Aorta (tissue), 5 donors: ENCODE data around the gene APPBP2. TPM values are rescaled to one million over a fixed set of nuclear protein-coding genes. Genes with fewer than 3 reads are reported as not detected.

ENCODE experiments used
- ATAC-seq: fragments of 200-7000 bp; cut with Tn5 transposase; one replicate; pipeline ENCODE4 v1.9.1; 2022; ENCODE audit warnings: moderate library complexity; ENCODE audit not compliant: low FRiP score
- DNase-seq, 2 donors: peaks; one replicate each; pipeline ENCODE4 v3.0.0-alpha.2; 2020
- H3K27ac ChIP-seq, 2 donors: one replicate each; pipeline ENCODE4 v1.5.1; 2013; ENCODE audit warnings: low read length in 2 of 2, mild to moderate bottlenecking in 2 of 2, moderate library complexity in 2 of 2, control low read depth in 1 of 2, inconsistent platforms in 1 of 2, low read depth in 1 of 2
- H3K27me3 ChIP-seq, 2 donors: one replicate each; pipeline ENCODE4 v1.6.1; 2013; ENCODE audit warnings: control low read depth in 1 of 2, low read length in 1 of 2, mild to moderate bottlenecking in 1 of 2, moderate library complexity in 1 of 2; ENCODE audit not compliant: insufficient read depth in 2 of 2, control insufficient read depth in 1 of 2
- H3K36me3 ChIP-seq, 2 donors: one replicate each; pipeline ENCODE4 v1.6.1; 2013; ENCODE audit warnings: control low read depth in 1 of 2, low read length in 1 of 2, mild to moderate bottlenecking in 1 of 2; ENCODE audit not compliant: insufficient read depth in 2 of 2, control insufficient read depth in 1 of 2
- H3K4me1 ChIP-seq, 2 donors: one replicate each; pipeline ENCODE4 v1.6.1; 2013; ENCODE audit warnings: low read length in 2 of 2, control low read depth in 1 of 2, mild to moderate bottlenecking in 1 of 2, moderate library complexity in 1 of 2; ENCODE audit not compliant: insufficient read depth in 2 of 2, control insufficient read depth in 1 of 2
- H3K4me3 ChIP-seq, 2 donors: one replicate each; pipeline ENCODE4 v1.5.1; 2013; ENCODE audit warnings: low read length in 2 of 2, control low read depth in 1 of 2, mild to moderate bottlenecking in 1 of 2
- H3K9me3 ChIP-seq: one replicate; pipeline ENCODE4 v1.6.1; 2013; ENCODE audit warnings: mild to moderate bottlenecking, low read length; ENCODE audit not compliant: control insufficient read depth
- WGBS, 2 donors: extraction: QIAGEN DNeasy Blood & Tissue Kit; methylation state at CpG; one replicate each; pipeline ENCODE4 v1.1.7; 2013; 5-methylcytosine and 5-hydroxymethylcytosine counted together
- intact Hi-C, 2 donors: fragments of 100-400 bp; cut with DNase I; formaldehyde crosslinking; loops; one replicate each; pipeline versions ENCODE4 v1.14.2 to v1.15.0; 2022
- polyA plus RNA-seq, 2 donors: library from polyadenylated mRNA; stranded (reverse); fragments of 200-250 nt; gene quantifications; one replicate each; pipeline ENCODE4 v1.2.3, GENCODE V29; 2013
- total RNA-seq, 2 donors: library from RNA; stranded (reverse); fragmentation: NEBNext Ultra II Directional; extraction: Animal tissue kit (Norgen Biotek cat#: 25700); gene quantifications; one replicate each; pipeline ENCODE4 v1.2.1, GENCODE V29; 2021
- donor health status: healthy with polysubstance abuse.
- donor health status: Bipolar disorder and iron deficiency.
- donor health status: DM: no; HTN: no; CAD: no.
- donor health status: DM: no; HTN: no; CAD: no.
- donor health status: DM: yes; HTN: yes; CAD: no.

The APPBP2 gene
- total and polyA plus RNA-seq, 4 donors, result 4.5 to 49.3 (median 24.6) TPM

DNA sequence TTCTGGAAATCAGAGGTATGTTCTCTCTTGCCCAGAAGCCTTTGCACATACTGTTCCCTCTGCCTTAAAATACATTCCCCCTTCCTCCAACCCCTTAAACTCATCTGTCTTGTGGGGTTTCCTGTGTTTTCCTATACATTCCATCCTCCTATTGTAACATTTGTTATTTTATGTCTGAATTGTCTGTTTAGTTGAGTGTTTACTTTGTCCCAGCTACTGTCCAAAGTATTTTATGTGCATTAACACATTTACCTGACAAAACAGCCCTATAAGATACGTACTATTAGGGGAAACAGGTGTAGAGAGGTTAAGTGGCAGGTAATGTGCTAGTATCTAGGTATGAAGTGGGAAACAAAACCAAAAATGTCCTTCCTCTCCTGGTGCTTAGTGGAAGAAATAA lies 61.7 kb downstream of the APPBP2 start:
- H3K27ac ChIP-seq, result no peak overlapping the region
- no peak overlapping the region for H3K4me3 ChIP-seq
- H3K27me3 ChIP-seq, result no peaks in the 10 kb centered on the region
- no peaks in the 10 kb centered on the region for H3K9me3 ChIP-seq
- intact Hi-C loops, result loop anchor here in 1 of 2 donors (10.0 kb wide), 2 partner anchors 60 to 110 kb away; partner anchors contain the start of gene APPBP2
- H3K4me1 ChIP-seq, result peaks cover 0 to 3% of the 10 kb centered on the region in 2 donors
- peaks cover 0 to 4% of the 10 kb centered on the region in 2 donors for H3K36me3 ChIP-seq
- ATAC-seq, result no peak
- WGBS, 2 donors, result 90 to 96% methylated on average over 1 of the region's 1 CpG
- no peak for DNase-seq

DNA sequence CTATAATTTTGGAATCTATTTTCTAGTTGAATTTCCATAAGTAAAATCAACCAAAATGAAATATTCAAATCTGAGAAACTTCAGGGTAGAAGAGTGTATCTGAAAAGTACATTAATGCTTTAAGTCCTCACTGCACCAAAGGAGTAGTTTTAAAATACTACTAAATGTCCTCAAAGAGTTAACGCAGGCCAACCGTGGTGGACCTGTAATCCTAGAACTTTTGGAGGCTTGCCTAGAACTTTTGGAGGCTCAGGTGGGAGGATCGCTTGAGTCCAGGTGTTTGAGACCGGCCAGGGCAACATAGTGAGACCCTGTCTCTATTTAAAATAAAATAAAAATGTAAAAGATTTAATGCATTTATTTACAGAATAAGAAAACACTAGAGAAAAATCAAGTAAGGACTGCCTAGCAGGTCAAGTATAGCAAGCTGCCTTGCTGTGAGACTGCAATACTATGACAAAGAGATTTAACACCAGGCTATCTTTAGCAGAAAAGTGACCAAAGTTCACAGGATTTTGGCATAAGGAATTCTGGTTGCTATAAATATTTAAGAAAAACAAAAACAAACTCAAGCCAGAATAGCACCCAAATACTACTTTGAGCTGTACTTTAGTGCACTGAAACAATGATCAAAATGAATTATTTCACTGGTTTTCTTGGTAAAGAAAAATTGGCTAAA lies 62.7 kb downstream of the APPBP2 start:
- ATAC-seq, result no peak
- no peak for DNase-seq
- 16 to 20% methylated on average over 4 of the region's 4 CpGs for WGBS, 2 donors
- Histone ChIP-seq H3K9me3 (no peaks in the 10 kb centered on the region), H3K4me1 (peaks cover 0 to 3% of the 10 kb centered on the region in 2 donors), H3K27ac (peak overlapping the region in 1 of 2 donors; percentile 63), H3K4me3 (peak overlapping the region in 1 of 2 donors; percentile 26), H3K27me3 (no peaks in the 10 kb centered on the region), H3K36me3 (peaks cover 0 to 4% of the 10 kb centered on the region in 2 donors)
- intact Hi-C loops, result loop anchor here in 1 of 2 donors (10.0 kb wide), 2 partner anchors 62 to 112 kb away; partner anchors contain the start of gene APPBP2

DNA sequence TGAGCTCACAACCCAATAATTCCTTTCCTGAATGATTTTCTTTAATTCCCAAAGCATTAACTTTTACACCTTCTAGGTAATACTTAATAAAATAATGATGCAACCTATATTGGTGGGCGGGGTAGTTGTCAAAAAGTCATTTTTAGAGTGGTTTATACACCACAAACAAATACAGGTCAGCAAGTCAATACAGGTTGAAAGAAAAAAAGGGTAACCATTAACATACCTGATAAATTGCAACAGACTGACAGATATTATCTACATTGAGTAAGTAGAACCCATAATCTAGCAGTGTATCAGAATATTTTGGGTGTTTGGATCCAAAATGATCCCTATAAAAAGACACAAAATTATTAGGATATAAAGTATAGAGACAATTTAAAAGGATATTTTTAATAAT lies 64.5 kb downstream of the APPBP2 start:
- 97 to 98% methylated on average over 1 of the region's 1 CpG for WGBS, 2 donors
- Histone ChIP-seq H3K4me3 (no peak overlapping the region), H3K36me3 (peaks cover 0 to 4% of the 10 kb centered on the region in 2 donors), H3K9me3 (no peaks in the 10 kb centered on the region), H3K27ac (no peak overlapping the region), H3K4me1 (no peaks in the 10 kb centered on the region), H3K27me3 (no peaks in the 10 kb centered on the region)
- DNase-seq (no peak), ATAC-seq (no peak)
- intact Hi-C loops, result loop anchor here in 1 of 2 donors (10.0 kb wide), 2 partner anchors 63 to 113 kb away; partner anchors contain the start of gene APPBP2

DNA sequence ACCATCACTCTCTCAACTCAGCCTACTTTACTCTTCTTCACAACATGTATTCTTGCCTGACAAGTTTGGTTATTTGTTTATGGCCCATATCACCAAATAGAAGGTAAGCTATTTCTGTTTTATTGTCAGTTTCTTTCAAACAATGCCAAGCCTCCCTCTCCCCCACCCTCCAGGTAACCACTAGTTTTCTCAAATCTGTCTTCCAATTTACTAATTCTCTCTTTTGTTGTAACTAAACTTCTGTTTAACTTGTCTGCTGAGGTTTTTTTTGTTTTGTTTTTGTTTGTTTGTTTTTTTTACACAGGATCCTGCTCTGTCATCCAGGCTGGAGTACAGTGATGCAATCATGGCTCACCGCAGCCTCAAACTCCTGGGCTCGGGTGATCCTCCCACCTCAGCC lies 68.9 kb downstream of the APPBP2 start:
- Histone ChIP-seq H3K27me3 (no peaks in the 10 kb centered on the region), H3K9me3 (no peaks in the 10 kb centered on the region), H3K36me3 (peaks cover 0 to 4% of the 10 kb centered on the region in 2 donors), H3K4me3 (no peak overlapping the region), H3K4me1 (no peaks in the 10 kb centered on the region), H3K27ac (no peak overlapping the region)
- 98% methylated on average over 2 of the region's 2 CpGs for WGBS, 2 donors
- DNase-seq (no peak), ATAC-seq (no peak)
- intact Hi-C loops, result no loop called here

DNA sequence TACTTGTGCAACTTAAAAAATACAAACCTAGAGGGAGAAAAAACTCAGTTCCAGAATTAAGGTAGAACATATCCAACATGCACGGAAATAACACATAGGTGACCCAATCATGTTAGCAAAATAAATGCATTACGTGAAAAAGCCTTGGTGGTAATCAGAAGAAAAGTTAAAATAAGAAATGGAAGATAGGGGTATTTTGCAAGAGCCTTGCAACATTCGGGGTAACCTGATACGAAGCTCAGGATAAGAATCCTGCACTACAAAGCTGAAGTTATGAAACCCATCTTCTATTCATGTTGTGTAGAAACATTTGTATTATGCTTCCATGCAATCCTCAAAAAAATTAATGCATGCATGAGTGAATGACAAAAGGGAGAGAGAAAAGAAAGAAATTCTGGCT lies 70.7 kb downstream of the APPBP2 start:
- Histone ChIP-seq H3K27me3 (no peaks in the 10 kb centered on the region), H3K4me3 (no peak overlapping the region), H3K27ac (no peak overlapping the region), H3K9me3 (no peaks in the 10 kb centered on the region), H3K36me3 (peaks cover 0 to 4% of the 10 kb centered on the region in 2 donors), H3K4me1 (no peaks in the 10 kb centered on the region)
- DNase-seq (no peak), ATAC-seq (no peak)
- intact Hi-C loops, result no loop called here
- WGBS, 2 donors, result 92 to 94% methylated on average over 4 of the region's 4 CpGs

DNA sequence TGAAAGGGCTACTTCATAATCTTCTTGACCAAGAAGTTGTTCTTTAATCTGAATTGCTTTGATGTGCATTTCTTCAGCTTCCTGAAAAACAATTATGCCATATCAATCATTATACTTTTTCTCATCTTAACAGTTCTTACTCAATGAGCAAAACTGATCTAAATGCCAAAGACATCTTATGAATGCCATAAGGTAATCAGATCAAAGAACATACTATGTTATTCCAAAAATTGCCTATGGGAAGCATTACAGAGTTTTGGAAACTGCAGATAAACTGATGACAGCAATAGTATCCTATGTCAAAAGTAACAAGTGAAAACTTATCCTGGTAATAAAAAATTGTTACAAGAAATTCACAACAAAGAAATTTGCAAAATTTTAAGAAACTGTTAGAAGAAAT lies 74.1 kb downstream of the APPBP2 start:
- H3K4me3 ChIP-seq, result no peak overlapping the region
- no peak for ATAC-seq

DNA sequence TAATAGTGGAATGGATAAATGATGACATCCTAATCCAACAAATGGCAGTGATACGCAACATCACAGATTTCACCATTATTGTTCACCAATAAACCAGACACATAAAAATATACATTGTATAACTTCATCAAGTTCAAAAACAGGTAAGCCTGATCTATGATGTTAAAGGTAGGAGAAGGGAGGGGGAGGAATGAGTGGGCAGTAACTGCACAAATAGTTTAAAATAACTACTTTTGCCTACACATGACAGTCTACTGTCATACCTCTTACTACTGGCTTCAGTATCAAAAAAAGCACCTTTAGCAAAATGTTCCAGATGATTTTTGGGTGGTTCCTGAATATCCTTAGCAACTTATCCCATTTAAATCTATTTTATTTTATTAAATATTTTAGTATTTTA lies 75.0 kb downstream of the APPBP2 start:
- 96 to 100% methylated on average over 1 of the region's 1 CpG for WGBS, 2 donors
- intact Hi-C loops, result no loop called here
- ATAC-seq, result no peak
- no peaks in the 10 kb centered on the region for H3K27me3 ChIP-seq
- DNase-seq, result no peak
- H3K27ac ChIP-seq, result no peak overlapping the region
- H3K4me3 ChIP-seq, result no peak overlapping the region
- H3K36me3 ChIP-seq, result peaks cover 0 to 2% of the 10 kb centered on the region in 2 donors
- H3K9me3 ChIP-seq, result no peaks in the 10 kb centered on the region
- H3K4me1 ChIP-seq, result no peaks in the 10 kb centered on the region

More for the DNA sequence above, 74.1 kb downstream of the APPBP2 start:
- Histone ChIP-seq H3K27ac (no peak overlapping the region), H3K4me1 (no peaks in the 10 kb centered on the region), H3K9me3 (no peaks in the 10 kb centered on the region), H3K27me3 (no peaks in the 10 kb centered on the region), H3K36me3 (peaks cover 0 to 4% of the 10 kb centered on the region in 2 donors)
- intact Hi-C loops, result no loop called here
- DNase-seq, result no peak

DNA sequence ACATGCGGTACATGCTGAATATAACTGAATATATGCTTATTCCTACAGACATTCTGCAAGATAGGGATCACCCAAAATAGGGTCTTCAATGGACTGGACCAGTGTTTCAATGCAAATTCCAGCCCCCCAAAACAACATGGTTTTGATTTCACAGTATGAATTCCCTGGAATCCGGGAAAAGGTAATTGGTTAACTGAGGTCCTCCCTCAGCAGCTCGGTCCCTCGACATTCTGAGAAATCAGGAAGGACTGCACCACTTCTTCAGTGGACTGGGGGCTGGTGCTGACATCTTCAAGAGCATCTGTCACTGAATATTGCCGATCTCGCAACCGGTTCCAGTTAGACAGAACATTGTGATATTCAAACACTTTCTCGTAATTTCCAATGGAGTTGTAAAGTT lies 78.7 kb downstream of the APPBP2 start:
- H3K27me3 ChIP-seq, result no peaks in the 10 kb centered on the region
- WGBS, 2 donors, result 92 to 95% methylated on average over 8 of the region's 8 CpGs
- no peaks in the 10 kb centered on the region for H3K9me3 ChIP-seq
- no peaks in the 10 kb centered on the region for H3K36me3 ChIP-seq
- no peak overlapping the region for H3K27ac ChIP-seq
- H3K4me1 ChIP-seq, result no peaks in the 10 kb centered on the region
- DNase-seq, result no peak
- H3K4me3 ChIP-seq, result no peak overlapping the region
- no peak for ATAC-seq
- intact Hi-C loops, result loop anchor here in 1 of 2 donors (10.0 kb wide), 1 partner anchor 197 kb away; no protein-coding TSS in a partner anchor

DNA sequence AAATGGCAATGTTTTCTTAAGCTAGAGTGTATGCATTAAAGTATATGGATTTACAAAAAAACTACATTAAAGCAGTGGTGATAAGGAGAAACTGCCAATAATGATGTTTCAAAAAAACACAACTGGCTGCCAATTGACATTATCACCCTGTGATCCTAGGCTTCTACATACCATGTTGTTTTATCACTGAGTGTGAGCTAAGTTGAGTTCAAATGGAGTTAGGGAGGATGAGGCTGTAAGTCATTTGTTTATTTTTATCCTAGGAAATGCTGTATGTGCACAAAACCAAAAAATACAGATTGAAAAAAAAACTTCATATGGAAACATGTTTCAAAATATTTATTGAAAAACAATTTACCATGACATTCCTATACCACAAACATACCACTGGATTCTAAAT lies 80.9 kb downstream of the APPBP2 start:
- Histone ChIP-seq H3K4me3 (no peak overlapping the region), H3K27ac (no peak overlapping the region), H3K4me1 (no peaks in the 10 kb centered on the region), H3K9me3 (no peaks in the 10 kb centered on the region), H3K36me3 (no peaks in the 10 kb centered on the region), H3K27me3 (no peaks in the 10 kb centered on the region)
- intact Hi-C loops, result loop anchor here in 1 of 2 donors (10.0 kb wide), 1 partner anchor 200 kb away; no protein-coding TSS in a partner anchor
- DNase-seq (no peak), ATAC-seq (no peak)
